PFSK-1 (cell line): ENCODE measurements around the gene TMEM245.

Experiments used
- FOXP2 ChIP-seq: optimal IDR thresholded peaks from 2 replicates; pipeline ENCODE3; 2011; ENCODE audit warnings: borderline replicate concordance, control low read depth, inconsistent platforms; ENCODE audit not compliant: insufficient read depth; ENCODE audit errors: extremely low read length, extremely low read depth
- POLR2AphosphoS5 ChIP-seq: IDR thresholded peaks from 2 replicates; pipeline ENCODE4 v1.6.1; 2012; ENCODE audit warnings: low read depth, mild to moderate bottlenecking, control low read depth, low read length, moderate library complexity
- REST ChIP-seq, 2 experiments: IDR thresholded peaks; 2 replicates each; pipeline versions ENCODE4 v1.6.1 to v1.8.0; 2011 to 2012; ENCODE audit warnings: low read depth in 2 of 2, low read length in 2 of 2, control low read depth in 1 of 2, inconsistent platforms in 1 of 2, mild to moderate bottlenecking in 1 of 2, moderate library complexity in 1 of 2; ENCODE audit not compliant: insufficient read depth in 1 of 2

GRCh38 chr9:108967916-108968315 lies 151.8 kb downstream of the TMEM245 start:
- TF ChIP-seq FOXP2 (no peak), POLR2AphosphoS5 (no peak), REST (IDR thresholded peaks at IDR 0.05; ENCODE audit: insufficient read depth in 1 of 2, low read depth in 2 of 2, low read length in 2 of 2) (no peak)
